Caki2 (cell line): ENCODE data around the gene SCAMP3. TPM values are rescaled to one million over a fixed set of nuclear protein-coding genes. Genes with fewer than 3 reads are reported as not detected.

Experiments used
- DNase-seq: peaks from one replicate; pipeline ENCODE4 v3.0.0-alpha.2; 2015; ENCODE audit warnings: low read depth
- in situ Hi-C: cut with HindIII; loops from 2 replicates; pipeline ENCODE4 v1.10.0; 2016; ENCODE audit warnings: low sequenced_read_pairs, low pct_unique_long_range_greater_than_20kb, mixed read lengths
- total RNA-seq: library from RNA; depleted of rRNA; stranded (reverse); fragments of >200 nt; shearing (Covaris generic); gene quantifications from 2 replicates; pipeline ENCODE4 v1.2.3, GENCODE V29; 2014; ENCODE audit warnings: low replicate concordance; rRNA removed

The SCAMP3 gene
- 52.5 and 77.8 TPM in 2 replicates for total RNA-seq

GRCh38 chr1:155261852-155262673, at the start of gene SCAMP3:
TSS of gene SCAMP3 (minus strand) at chr1:155262360. CDS start at chr1:155262151, 209 bp downstream.
- DNase-seq, result peak; percentile 96
- in situ Hi-C loops, result no loop called here

GRCh38 chr1:155309423-155310021, 47.4 kb upstream of the SCAMP3 start:
- no peak for DNase-seq
- in situ Hi-C loops, result no loop called here

GRCh38 chr1:155308493-155309422, 46.6 kb upstream of the SCAMP3 start, which contains the start of gene FDPS:
TSS of gene FDPS (plus strand) at chr1:155308866. CDS start at chr1:155309790, 924 bp downstream.
- in situ Hi-C loops, result no loop called here
- peak; percentile 99 for DNase-seq

- peak; percentile 44 for DNase-seq
- in situ Hi-C loops, result no loop called here
These were observed 45.1 kb upstream of the SCAMP3 start for GRCh38 chr1:155307247-155307740.

GRCh38 chr1:155305881-155306391, 43.8 kb upstream of the SCAMP3 start:
- no peak for DNase-seq

GRCh38 chr1:155304558-155305063, 42.5 kb upstream of the SCAMP3 start:
- in situ Hi-C loops, result no loop called here
- peak; percentile 52 for DNase-seq

More at GRCh38 chr1:155305881-155306391, 43.8 kb upstream of the SCAMP3 start:
- in situ Hi-C loops, result no loop called here

- no peak for DNase-seq
- in situ Hi-C loops, result no loop called here
These were observed 39.2 kb upstream of the SCAMP3 start, which contains the start of gene PKLR for GRCh38 chr1:155301342-155301841. TSS of gene PKLR (minus strand) at chr1:155301438. CDS start at chr1:155301395, 43 bp downstream.

- in situ Hi-C loops, result no loop called here
- DNase-seq, result no peak
These were observed 38.6 kb upstream of the SCAMP3 start for GRCh38 chr1:155300553-155301329.

- DNase-seq, result no peak
- in situ Hi-C loops, result no loop called here
These were observed 37.9 kb upstream of the SCAMP3 start for GRCh38 chr1:155300024-155300423.

- DNase-seq, result no peak
- in situ Hi-C loops, result no loop called here
These were observed 35.2 kb upstream of the SCAMP3 start for GRCh38 chr1:155297384-155297783.

GRCh38 chr1:155296661-155297060, 34.5 kb upstream of the SCAMP3 start:
- in situ Hi-C loops, result no loop called here

GRCh38 chr1:155295942-155296267, 33.7 kb upstream of the SCAMP3 start:
- in situ Hi-C loops, result no loop called here
- no peak for DNase-seq

More at GRCh38 chr1:155296661-155297060, 34.5 kb upstream of the SCAMP3 start:
- DNase-seq, result no peak

GRCh38 chr1:155295183-155295941, 33.2 kb upstream of the SCAMP3 start:
- DNase-seq, result no peak
- in situ Hi-C loops, result no loop called here

- DNase-seq, result no peak
- in situ Hi-C loops, result no loop called here
These were observed 32.5 kb upstream of the SCAMP3 start for GRCh38 chr1:155294520-155295182.

GRCh38 chr1:155293086-155293749, 31.1 kb upstream of the SCAMP3 start:
- no peak for DNase-seq
- in situ Hi-C loops, result no loop called here
